ENCODE results near the gene ANTXR2.

DNA sequence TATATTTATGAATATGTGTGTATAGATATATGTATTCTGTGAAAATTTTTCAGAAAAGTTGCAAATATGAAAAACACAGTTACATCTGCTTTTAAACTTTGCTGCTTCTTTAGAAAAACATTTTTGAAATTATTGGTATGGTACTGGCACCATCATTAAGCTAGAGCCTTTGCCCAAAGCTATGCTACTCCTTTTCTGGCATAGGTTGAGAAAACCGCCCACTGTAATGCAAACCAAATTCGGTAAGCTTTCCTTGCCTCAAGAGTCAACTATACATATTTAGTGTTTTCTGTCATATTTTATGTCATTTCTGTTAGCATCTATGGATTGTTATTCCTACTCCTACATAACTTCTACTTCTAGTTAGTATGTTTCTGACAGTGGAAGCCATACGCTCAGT lies 50.7 kb downstream of the ANTXR2 start:
- TF ChIP-seq, protein P1, sequence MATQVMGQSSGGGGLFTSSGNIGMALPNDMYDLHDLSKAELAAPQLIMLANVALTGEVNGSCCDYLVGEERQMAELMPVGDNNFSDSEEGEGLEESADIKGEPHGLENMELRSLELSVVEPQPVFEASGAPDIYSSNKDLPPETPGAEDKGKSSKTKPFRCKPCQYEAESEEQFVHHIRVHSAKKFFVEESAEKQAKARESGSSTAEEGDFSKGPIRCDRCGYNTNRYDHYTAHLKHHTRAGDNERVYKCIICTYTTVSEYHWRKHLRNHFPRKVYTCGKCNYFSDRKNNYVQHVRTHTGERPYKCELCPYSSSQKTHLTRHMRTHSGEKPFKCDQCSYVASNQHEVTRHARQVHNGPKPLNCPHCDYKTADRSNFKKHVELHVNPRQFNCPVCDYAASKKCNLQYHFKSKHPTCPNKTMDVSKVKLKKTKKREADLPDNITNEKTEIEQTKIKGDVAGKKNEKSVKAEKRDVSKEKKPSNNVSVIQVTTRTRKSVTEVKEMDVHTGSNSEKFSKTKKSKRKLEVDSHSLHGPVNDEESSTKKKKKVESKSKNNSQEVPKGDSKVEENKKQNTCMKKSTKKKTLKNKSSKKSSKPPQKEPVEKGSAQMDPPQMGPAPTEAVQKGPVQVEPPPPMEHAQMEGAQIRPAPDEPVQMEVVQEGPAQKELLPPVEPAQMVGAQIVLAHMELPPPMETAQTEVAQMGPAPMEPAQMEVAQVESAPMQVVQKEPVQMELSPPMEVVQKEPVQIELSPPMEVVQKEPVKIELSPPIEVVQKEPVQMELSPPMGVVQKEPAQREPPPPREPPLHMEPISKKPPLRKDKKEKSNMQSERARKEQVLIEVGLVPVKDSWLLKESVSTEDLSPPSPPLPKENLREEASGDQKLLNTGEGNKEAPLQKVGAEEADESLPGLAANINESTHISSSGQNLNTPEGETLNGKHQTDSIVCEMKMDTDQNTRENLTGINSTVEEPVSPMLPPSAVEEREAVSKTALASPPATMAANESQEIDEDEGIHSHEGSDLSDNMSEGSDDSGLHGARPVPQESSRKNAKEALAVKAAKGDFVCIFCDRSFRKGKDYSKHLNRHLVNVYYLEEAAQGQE (IDR thresholded peaks at IDR 0.05; ENCODE audit: borderline replicate concordance): no peak
- TF ChIP-seq, protein P1 (CRISPR knock-in tag; IDR thresholded peaks at IDR 0.05; ENCODE audit: low read depth): no peak
- TF ChIP-seq POLR2A (conservative IDR thresholded peaks at IDR 0.05) (no peak), PHB (CRISPR knock-in tag; IDR thresholded peaks at IDR 0.05) (no peak), EP300 (IDR thresholded peaks at IDR 0.05; ENCODE audit: low read length) (no peak), ZSCAN29 (IDR thresholded peaks at IDR 0.05) (no peak), MCM7 (IDR thresholded peaks at IDR 0.05) (no peak), FOXA1 (IDR thresholded peaks at IDR 0.05; ENCODE audit: borderline replicate concordance) (no peak), POLR2AphosphoS5 (IDR thresholded peaks at IDR 0.05; ENCODE audit: control insufficient read depth, insufficient read depth, low read depth, low read length) (no peak), ZNF263 (CRISPR knock-in tag; IDR thresholded peaks at IDR 0.05; ENCODE audit: borderline replicate concordance) (no peak), ATF7 (IDR thresholded peaks at IDR 0.05) (no peak), CTCF (IDR thresholded peaks at IDR 0.05 in 2 of 3, conservative IDR thresholded peaks at IDR 0.05 in 1 of 3; ENCODE audit: insufficient read depth in 2 of 3, low read depth in 1 of 3, low read length in 3 of 3) (no peak), ZNF780A (CRISPR knock-in tag; IDR thresholded peaks at IDR 0.05) (no peak)
- TF ChIP-seq, protein P2, sequence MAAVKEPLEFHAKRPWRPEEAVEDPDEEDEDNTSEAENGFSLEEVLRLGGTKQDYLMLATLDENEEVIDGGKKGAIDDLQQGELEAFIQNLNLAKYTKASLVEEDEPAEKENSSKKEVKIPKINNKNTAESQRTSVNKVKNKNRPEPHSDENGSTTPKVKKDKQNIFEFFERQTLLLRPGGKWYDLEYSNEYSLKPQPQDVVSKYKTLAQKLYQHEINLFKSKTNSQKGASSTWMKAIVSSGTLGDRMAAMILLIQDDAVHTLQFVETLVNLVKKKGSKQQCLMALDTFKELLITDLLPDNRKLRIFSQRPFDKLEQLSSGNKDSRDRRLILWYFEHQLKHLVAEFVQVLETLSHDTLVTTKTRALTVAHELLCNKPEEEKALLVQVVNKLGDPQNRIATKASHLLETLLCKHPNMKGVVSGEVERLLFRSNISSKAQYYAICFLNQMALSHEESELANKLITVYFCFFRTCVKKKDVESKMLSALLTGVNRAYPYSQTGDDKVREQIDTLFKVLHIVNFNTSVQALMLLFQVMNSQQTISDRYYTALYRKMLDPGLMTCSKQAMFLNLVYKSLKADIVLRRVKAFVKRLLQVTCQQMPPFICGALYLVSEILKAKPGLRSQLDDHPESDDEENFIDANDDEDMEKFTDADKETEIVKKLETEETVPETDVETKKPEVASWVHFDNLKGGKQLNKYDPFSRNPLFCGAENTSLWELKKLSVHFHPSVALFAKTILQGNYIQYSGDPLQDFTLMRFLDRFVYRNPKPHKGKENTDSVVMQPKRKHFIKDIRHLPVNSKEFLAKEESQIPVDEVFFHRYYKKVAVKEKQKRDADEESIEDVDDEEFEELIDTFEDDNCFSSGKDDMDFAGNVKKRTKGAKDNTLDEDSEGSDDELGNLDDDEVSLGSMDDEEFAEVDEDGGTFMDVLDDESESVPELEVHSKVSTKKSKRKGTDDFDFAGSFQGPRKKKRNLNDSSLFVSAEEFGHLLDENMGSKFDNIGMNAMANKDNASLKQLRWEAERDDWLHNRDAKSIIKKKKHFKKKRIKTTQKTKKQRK (IDR thresholded peaks at IDR 0.05; ENCODE audit: borderline replicate concordance, low read depth, low read length): no peak

Data from K562 (cell line).